Kidney (tissue), 14 donors: ENCODE results near the gene ST6GALNAC5. TPM values are rescaled to one million over a fixed set of nuclear protein-coding genes. Genes with fewer than 3 reads are reported as not detected.

ENCODE experiments used
- DNase-seq, 5 donors: peaks; one replicate each; pipeline ENCODE4 v3.0.0-alpha.2; 2013 to 2020
- FAIRE-seq: peaks from 2 replicates; lab custom pipeline; 2012; peaks lifted over from hg19 to GRCh38; lab: Jason Lieb, UNC
- H3K27ac ChIP-seq, 2 donors: one replicate each; pipeline ENCODE4 v1.7.0; 2013; ENCODE audit warnings: low read depth in 2 of 2, low read length in 2 of 2, inconsistent platforms in 1 of 2
- H3K27me3 ChIP-seq: one replicate; pipeline ENCODE4 v1.7.1; 2013; ENCODE audit warnings: low read length, inconsistent platforms; ENCODE audit not compliant: control insufficient read depth, insufficient read depth
- H3K36me3 ChIP-seq, 3 donors: one replicate each; pipeline versions ENCODE4 v1.7.0 to v1.7.1; 2013; ENCODE audit warnings: low read length in 3 of 3, control low read depth in 1 of 3, inconsistent platforms in 1 of 3; ENCODE audit not compliant: insufficient read depth in 3 of 3, control insufficient read depth in 2 of 3
- H3K4me1 ChIP-seq, 3 donors: one replicate each; pipeline versions ENCODE4 v1.7.0 to v1.7.1; 2013; ENCODE audit warnings: low read length in 3 of 3, inconsistent platforms in 1 of 3, low read depth in 1 of 3; ENCODE audit not compliant: control insufficient read depth in 2 of 3, insufficient read depth in 2 of 3
- H3K4me3 ChIP-seq, 3 donors: one replicate each; pipeline versions ENCODE4 v1.7.0 to v1.8.1; 2013; ENCODE audit warnings: low read length in 3 of 3, control low read depth in 1 of 3, inconsistent platforms in 1 of 3
- H3K9ac ChIP-seq, 3 donors: one replicate each; pipeline versions ENCODE4 v1.7.0 to v1.7.1; 2013; ENCODE audit warnings: low read length in 3 of 3, control low read depth in 1 of 3, inconsistent platforms in 1 of 3
- H3K9me3 ChIP-seq, 3 donors: one replicate each; pipeline versions ENCODE4 v1.7.0 to v1.7.1; 2013; ENCODE audit warnings: low read length in 3 of 3, control low read depth in 1 of 3, inconsistent platforms in 1 of 3; ENCODE audit not compliant: control insufficient read depth in 2 of 3, insufficient read depth in 1 of 3
- intact Hi-C: fragments of 100-400 bp; cut with DNase I; formaldehyde crosslinking; loops from one replicate; pipeline ENCODE4 v1.11.1; 2022
- polyA plus RNA-seq: library from polyadenylated mRNA; stranded (reverse); fragments of 350-450 nt; fragmentation: Illumina TruSeq; extraction: RNeasy Lipid Tissue Mini Kit (QIAGEN cat#74804); gene quantifications from one replicate; pipeline ENCODE4 v1.2.3, GENCODE V29; 2014; ENCODE audit warnings: low read depth, low replicate concordance; ENCODE audit not compliant: insufficient read depth
- total RNA-seq: library from RNA; stranded (reverse); fragmentation: NEBNext Ultra II Directional; extraction: Animal tissue kit (Norgen Biotek cat#: 25700); gene quantifications from one replicate; pipeline ENCODE4 v1.2.1, GENCODE V29; 2021
- TF ChIP-seq, protein P1 (sequence below): IDR thresholded peaks from 3 replicates; pipeline ENCODE4 v1.5.1; 2012; ENCODE audit warnings: mild to moderate bottlenecking, moderate library complexity, borderline replicate concordance; ENCODE audit not compliant: insufficient read depth; ENCODE audit errors: extremely low read depth
- donor health status: control.
- donor health status: control.
- donor health status: control.
- donor health status: control.
- donor health status: control.
- donor health status: DM: yes; HTN: yes; CAD: no.
- donor health status: Normal renal cell carcinoma (clear cell type).

The ST6GALNAC5 gene
- total and polyA plus RNA-seq, 2 donors from 2014 or later, result 0.34 to 0.50 TPM

DNA sequence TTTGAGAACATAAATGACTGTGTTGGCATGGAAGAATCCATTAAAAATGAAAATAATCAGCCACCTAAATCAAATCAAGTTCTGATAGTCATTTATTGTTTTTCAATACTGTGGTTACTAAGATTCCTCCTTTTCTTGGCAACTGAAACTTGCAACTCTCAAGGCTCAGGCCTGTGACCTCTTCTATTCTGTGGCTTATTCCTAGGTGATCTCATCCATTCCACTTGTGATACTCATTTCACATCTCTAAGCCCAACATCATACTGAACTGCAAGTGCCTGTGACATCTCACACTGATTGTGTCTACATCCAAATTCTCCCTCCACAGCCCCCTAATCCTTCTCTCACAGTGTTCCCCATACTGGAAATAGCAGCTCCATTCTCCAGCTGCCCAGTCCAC, 4.8 kb upstream of the ST6GALNAC5 start:
- no peaks in the 10 kb centered on the region for H3K27me3 ChIP-seq
- no peak overlapping the region for H3K9ac ChIP-seq
- DNase-seq (no peak), FAIRE-seq (no peak)
- peaks cover 0 to under 1% (median 0%) of the 10 kb centered on the region in 3 donors for H3K4me1 ChIP-seq
- no peaks in the 10 kb centered on the region for H3K36me3 ChIP-seq
- TF ChIP-seq, protein P1, sequence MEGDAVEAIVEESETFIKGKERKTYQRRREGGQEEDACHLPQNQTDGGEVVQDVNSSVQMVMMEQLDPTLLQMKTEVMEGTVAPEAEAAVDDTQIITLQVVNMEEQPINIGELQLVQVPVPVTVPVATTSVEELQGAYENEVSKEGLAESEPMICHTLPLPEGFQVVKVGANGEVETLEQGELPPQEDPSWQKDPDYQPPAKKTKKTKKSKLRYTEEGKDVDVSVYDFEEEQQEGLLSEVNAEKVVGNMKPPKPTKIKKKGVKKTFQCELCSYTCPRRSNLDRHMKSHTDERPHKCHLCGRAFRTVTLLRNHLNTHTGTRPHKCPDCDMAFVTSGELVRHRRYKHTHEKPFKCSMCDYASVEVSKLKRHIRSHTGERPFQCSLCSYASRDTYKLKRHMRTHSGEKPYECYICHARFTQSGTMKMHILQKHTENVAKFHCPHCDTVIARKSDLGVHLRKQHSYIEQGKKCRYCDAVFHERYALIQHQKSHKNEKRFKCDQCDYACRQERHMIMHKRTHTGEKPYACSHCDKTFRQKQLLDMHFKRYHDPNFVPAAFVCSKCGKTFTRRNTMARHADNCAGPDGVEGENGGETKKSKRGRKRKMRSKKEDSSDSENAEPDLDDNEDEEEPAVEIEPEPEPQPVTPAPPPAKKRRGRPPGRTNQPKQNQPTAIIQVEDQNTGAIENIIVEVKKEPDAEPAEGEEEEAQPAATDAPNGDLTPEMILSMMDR, result no peak
- H3K4me3 ChIP-seq, result no peak overlapping the region
- no peak overlapping the region for H3K27ac ChIP-seq
- H3K9me3 ChIP-seq, result no peaks in the 10 kb centered on the region
- intact Hi-C loops, result no loop called here

- no peak overlapping the region for H3K9ac ChIP-seq
- H3K4me1 ChIP-seq, result peaks cover 0 to 8% (median 0%) of the 10 kb centered on the region in 3 donors
- DNase-seq (no peak), FAIRE-seq (no peak)
- H3K36me3 ChIP-seq, result no peaks in the 10 kb centered on the region
- H3K9me3 ChIP-seq, result no peaks in the 10 kb centered on the region
- no peak overlapping the region for H3K4me3 ChIP-seq
- H3K27ac ChIP-seq, result no peak overlapping the region
- TF ChIP-seq, protein P1, result no peak
- intact Hi-C loops, result no loop called here
- H3K27me3 ChIP-seq, result no peaks in the 10 kb centered on the region
Observed at GRCh38 chr1:76864383-76864782, 2.9 kb upstream of the ST6GALNAC5 start.

GRCh38 chr1:76865696-76866286, 1.5 kb upstream of the ST6GALNAC5 start:
- Histone ChIP-seq H3K9me3 (no peaks in the 10 kb centered on the region), H3K36me3 (no peaks in the 10 kb centered on the region), H3K27me3 (no peaks in the 10 kb centered on the region), H3K9ac (no peak overlapping the region), H3K27ac (no peak overlapping the region), H3K4me3 (no peak overlapping the region), H3K4me1 (peaks cover 0 to 8% (median 0%) of the 10 kb centered on the region in 3 donors)
- TF ChIP-seq, protein P1, result no peak
- DNase-seq (no peak), FAIRE-seq (no peak)
- intact Hi-C loops, result no loop called here

GRCh38 chr1:76866566-76866965, 714 bp upstream of the ST6GALNAC5 start:
- Histone ChIP-seq H3K27me3 (no peaks in the 10 kb centered on the region), H3K36me3 (no peaks in the 10 kb centered on the region), H3K4me3 (no peak overlapping the region), H3K9ac (no peak overlapping the region), H3K4me1 (peaks cover 0 to 8% (median 0%) of the 10 kb centered on the region in 3 donors), H3K27ac (no peak overlapping the region), H3K9me3 (no peaks in the 10 kb centered on the region)
- DNase-seq, result no peak
- intact Hi-C loops, result no loop called here
- no peak for FAIRE-seq
- TF ChIP-seq, protein P1, result no peak
